Prostate gland (tissue), 2 donors: ENCODE data around the gene CYSRT1.

Source experiments
- CTCF ChIP-seq, 4 experiments: fragments of 200-600 bp in 2 of 4; fragments of 450-650 bp in 2 of 4; sonication (generic) in 2 of 4; IDR thresholded peaks; 1 replicate in 3 of 4; 2 replicates in 1 of 4; pipeline ENCODE4 v1.5.1; 2016 to 2019; ENCODE audit warnings: antibody characterized with exemption in 4 of 4, mild to moderate bottlenecking in 2 of 4, moderate library complexity in 2 of 4
- POLR2A ChIP-seq: fragments of 450-650 bp; IDR thresholded peaks from one replicate; pipeline ENCODE4 v1.6.1; 2016; ENCODE audit warnings: antibody characterized with exemption, mild to moderate bottlenecking
- POLR2AphosphoS5 ChIP-seq: sonication (generic); formaldehyde crosslinking; IDR thresholded peaks from one replicate; pipeline ENCODE4 v1.6.1; 2017; ENCODE audit warnings: antibody characterized with exemption

- TF ChIP-seq CTCF (IDR thresholded peaks at IDR 0.05) (no peak), POLR2A (no peak), POLR2AphosphoS5 (no peak)
Measured at GRCh38 chr9:137224830-137225694, at the start of gene CYSRT1.
